HCT116 (cell line): ENCODE results near the gene BABAM2.

Experiments
- EZH2phosphoT487 ChIP-seq: fragments of 200-600 bp; IDR thresholded peaks from 2 replicates; pipeline ENCODE4 v1.6.1; 2018; ENCODE audit warnings: antibody characterized with exemption, borderline replicate concordance
- RAD21 ChIP-seq: IDR thresholded peaks from 2 replicates; pipeline ENCODE4 v1.6.1; 2012; ENCODE audit warnings: low read depth, mild to moderate bottlenecking
- TCF7L2 ChIP-seq: IDR thresholded peaks from 2 replicates; pipeline ENCODE4 v1.7.0; 2011; ENCODE audit warnings: borderline replicate concordance, inconsistent platforms; ENCODE audit not compliant: insufficient read depth, insufficient read length; ENCODE audit errors: extremely low read depth
- ZFX ChIP-seq: fragments of 450-650 bp; IDR thresholded peaks from 2 replicates; pipeline ENCODE4 v1.6.1; 2017
- TF ChIP-seq, protein P1 (sequence below), 3 experiments: fragments of 200-600 bp in 1 of 3; sonication (generic) in 1 of 3; IDR thresholded peaks in 2 of 3; conservative IDR thresholded peaks in 1 of 3; 2 replicates each; pipeline ENCODE4 v1.5.1; 2012 to 2017; ENCODE audit warnings: low read depth in 2 of 3, low read length in 2 of 3, antibody characterized with exemption in 1 of 3, borderline replicate concordance in 1 of 3, control low read depth in 1 of 3, mild to moderate bottlenecking in 1 of 3, mixed read lengths in 1 of 3, mixed run types in 1 of 3, moderate library complexity in 1 of 3; ENCODE audit not compliant: insufficient read depth in 1 of 3
- TF ChIP-seq, protein P2 (sequence below): IDR thresholded peaks from 2 replicates; pipeline ENCODE4 v1.6.1; 2011; ENCODE audit warnings: mild to moderate bottlenecking, low read length, moderate library complexity; ENCODE audit not compliant: insufficient replicate concordance; ENCODE audit errors: extremely low read depth

DNA sequence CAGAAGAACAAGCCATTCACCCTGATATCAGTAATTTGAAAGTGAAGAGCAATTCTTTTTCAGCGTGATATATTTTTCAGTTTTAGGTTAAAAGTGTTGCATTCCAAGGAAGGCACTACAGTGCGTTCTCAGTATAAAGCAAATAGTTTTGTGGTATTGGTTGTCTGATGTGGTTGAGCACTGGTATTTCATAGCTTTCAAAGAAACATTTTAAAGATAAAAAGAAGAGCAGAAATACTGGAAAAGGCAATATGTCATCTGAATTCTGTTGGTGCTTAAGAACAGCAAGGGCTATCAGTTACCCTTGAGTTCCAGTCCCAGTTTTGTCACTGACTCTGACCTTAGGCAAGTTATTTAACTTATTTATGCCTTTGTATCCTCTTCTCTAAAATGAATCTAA lies 191.6 kb downstream of the BABAM2 start:
- TF ChIP-seq RAD21 (no peak), ZFX (no peak), TCF7L2 (no peak), EZH2phosphoT487 (no peak)
- TF ChIP-seq, protein P1, sequence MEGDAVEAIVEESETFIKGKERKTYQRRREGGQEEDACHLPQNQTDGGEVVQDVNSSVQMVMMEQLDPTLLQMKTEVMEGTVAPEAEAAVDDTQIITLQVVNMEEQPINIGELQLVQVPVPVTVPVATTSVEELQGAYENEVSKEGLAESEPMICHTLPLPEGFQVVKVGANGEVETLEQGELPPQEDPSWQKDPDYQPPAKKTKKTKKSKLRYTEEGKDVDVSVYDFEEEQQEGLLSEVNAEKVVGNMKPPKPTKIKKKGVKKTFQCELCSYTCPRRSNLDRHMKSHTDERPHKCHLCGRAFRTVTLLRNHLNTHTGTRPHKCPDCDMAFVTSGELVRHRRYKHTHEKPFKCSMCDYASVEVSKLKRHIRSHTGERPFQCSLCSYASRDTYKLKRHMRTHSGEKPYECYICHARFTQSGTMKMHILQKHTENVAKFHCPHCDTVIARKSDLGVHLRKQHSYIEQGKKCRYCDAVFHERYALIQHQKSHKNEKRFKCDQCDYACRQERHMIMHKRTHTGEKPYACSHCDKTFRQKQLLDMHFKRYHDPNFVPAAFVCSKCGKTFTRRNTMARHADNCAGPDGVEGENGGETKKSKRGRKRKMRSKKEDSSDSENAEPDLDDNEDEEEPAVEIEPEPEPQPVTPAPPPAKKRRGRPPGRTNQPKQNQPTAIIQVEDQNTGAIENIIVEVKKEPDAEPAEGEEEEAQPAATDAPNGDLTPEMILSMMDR (IDR thresholded peaks at IDR 0.05 in 2 of 3, conservative IDR thresholded peaks at IDR 0.05 in 1 of 3; ENCODE audit: borderline replicate concordance in 1 of 3, insufficient read depth in 1 of 3, low read depth in 2 of 3, low read length in 2 of 3): no peak
- TF ChIP-seq, protein P2, sequence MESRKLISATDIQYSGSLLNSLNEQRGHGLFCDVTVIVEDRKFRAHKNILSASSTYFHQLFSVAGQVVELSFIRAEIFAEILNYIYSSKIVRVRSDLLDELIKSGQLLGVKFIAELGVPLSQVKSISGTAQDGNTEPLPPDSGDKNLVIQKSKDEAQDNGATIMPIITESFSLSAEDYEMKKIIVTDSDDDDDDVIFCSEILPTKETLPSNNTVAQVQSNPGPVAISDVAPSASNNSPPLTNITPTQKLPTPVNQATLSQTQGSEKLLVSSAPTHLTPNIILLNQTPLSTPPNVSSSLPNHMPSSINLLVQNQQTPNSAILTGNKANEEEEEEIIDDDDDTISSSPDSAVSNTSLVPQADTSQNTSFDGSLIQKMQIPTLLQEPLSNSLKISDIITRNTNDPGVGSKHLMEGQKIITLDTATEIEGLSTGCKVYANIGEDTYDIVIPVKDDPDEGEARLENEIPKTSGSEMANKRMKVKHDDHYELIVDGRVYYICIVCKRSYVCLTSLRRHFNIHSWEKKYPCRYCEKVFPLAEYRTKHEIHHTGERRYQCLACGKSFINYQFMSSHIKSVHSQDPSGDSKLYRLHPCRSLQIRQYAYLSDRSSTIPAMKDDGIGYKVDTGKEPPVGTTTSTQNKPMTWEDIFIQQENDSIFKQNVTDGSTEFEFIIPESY: no peak
